Activated CD4-positive, alpha-beta memory T cell treated with anti-CD3 and anti-CD28 coated beads, Interleukin-2, amount 10 ng/mL, durations not matched to agents 7 days and 5 days (primary cell): ENCODE results near the gene PAQR4. TPM values are rescaled to one million over a fixed set of nuclear protein-coding genes. Genes with fewer than 3 reads are reported as not detected.

Source experiments
- CTCF ChIA-PET: fragments of 350-600 bp; sonication (Branson Sonifier 250); formaldehyde crosslinking; loops from one replicate; lab custom pipeline; 2021; ENCODE audit warnings: antibody characterized with exemption, inconsistent platforms; lab: Charles Lee
- POLR2A ChIA-PET: fragments of 350-600 bp; sonication (Branson Sonifier 250); formaldehyde crosslinking; loops from one replicate; lab custom pipeline; 2021; ENCODE audit warnings: antibody characterized with exemption; lab: Charles Lee
- DNase-seq: peaks from one replicate; pipeline ENCODE4 v3.0.0-alpha.2; 2020
- H3K27ac Mint-ChIP-seq: one replicate; pipeline ENCODE4 v1.8.0; 2021; ENCODE audit warnings: mild to moderate bottlenecking, mixed read lengths
- H3K27me3 Mint-ChIP-seq: one replicate; pipeline ENCODE4 v1.8.0; 2021; ENCODE audit warnings: mixed read lengths
- H3K36me3 Mint-ChIP-seq: one replicate; pipeline ENCODE4 v1.8.0; 2021; ENCODE audit warnings: low read depth, mixed read lengths
- H3K4me1 Mint-ChIP-seq: one replicate; pipeline ENCODE4 v1.8.0; 2021; ENCODE audit warnings: mixed read lengths
- H3K4me3 Mint-ChIP-seq: one replicate; pipeline ENCODE4 v1.8.0; 2021; ENCODE audit warnings: mild to moderate bottlenecking, mixed read lengths
- H3K9me3 Mint-ChIP-seq: one replicate; pipeline ENCODE4 v1.8.0; 2021; ENCODE audit warnings: mixed read lengths
- total RNA-seq, 2 experiments: library from RNA; stranded (reverse); gene quantifications; one replicate each; pipeline ENCODE4 v1.2.3, GENCODE V29; 2021

The PAQR4 gene
- total RNA-seq, 2 experiments from 2014 or later, result 50.0 to 52.3 TPM

GRCh38 chr16:2977440-2977839, 8.3 kb downstream of the PAQR4 start:
- Mint-ChIP-seq H3K27ac (no peak overlapping the region), H3K4me3 (no peak overlapping the region), H3K4me1 (peaks cover 33% of the 10 kb centered on the region), H3K9me3 (no peaks in the 10 kb centered on the region), H3K36me3 (peaks cover 29% of the 10 kb centered on the region), H3K27me3 (no peaks in the 10 kb centered on the region)
- no peak for DNase-seq
- ChIA-PET CTCF (interaction anchor here (1.4 to 4.7 kb wide), 3 partner anchors 8 to 152 kb away, joined by 4 to 31 read pairs (median 6); partner anchors contain the start of gene PAQR4), POLR2A (interaction anchor here (0.7 to 4.7 kb wide), 3 partner anchors 7 to 225 kb away, joined by 3 to 107 read pairs (median 7); partner anchors contain the start of genes PAQR4 and SRRM2)

DNA sequence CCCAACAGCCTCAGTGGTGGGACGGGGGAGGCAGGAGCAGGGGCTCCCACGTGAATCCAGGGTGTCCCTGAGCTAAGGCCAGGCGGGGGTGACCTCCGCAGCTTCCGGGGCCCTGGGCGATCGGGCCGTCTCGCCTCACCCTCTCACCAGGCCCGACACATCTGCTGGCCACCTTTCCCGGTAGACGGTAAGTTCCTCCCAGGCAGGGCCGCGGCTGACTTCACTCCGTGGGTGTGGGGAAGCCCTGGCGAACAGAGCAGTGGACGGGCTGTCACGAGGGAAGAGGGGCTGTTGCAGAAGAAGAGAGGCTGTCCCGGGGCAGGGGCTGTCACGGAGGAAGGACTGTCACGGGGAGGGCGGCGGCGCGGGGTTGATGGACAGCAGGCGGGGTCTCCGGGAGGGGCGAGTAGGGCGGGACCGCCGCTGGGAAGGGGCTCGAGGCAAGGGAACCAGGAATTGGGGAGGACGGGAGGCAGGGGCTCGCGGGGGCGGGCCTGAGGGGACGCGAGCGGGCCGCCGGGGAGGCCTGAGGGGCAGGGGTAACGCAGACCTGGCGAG, 10.6 kb downstream of the PAQR4 start:
- peak; percentile 46 for DNase-seq
- POLR2A ChIA-PET, result interaction anchor here (0.6 to 4.7 kb wide), 23 partner anchors 9 to 421 kb away, joined by 3 to 107 read pairs (median 6); partner anchors contain the start of genes HCFC1R1, IL32, KREMEN2 and PAQR4
- CTCF ChIA-PET, result interaction anchor here (0.6 to 4.7 kb wide), 6 partner anchors 10 to 140 kb away, joined by 3 to 31 read pairs (median 6); partner anchors contain the start of genes FLYWCH2 and PAQR4
- Mint-ChIP-seq H3K4me1 (peaks cover 41% of the 10 kb centered on the region), H3K27me3 (peaks cover 2% of the 10 kb centered on the region), H3K4me3 (peak overlapping the region; percentile 88), H3K9me3 (no peaks in the 10 kb centered on the region), H3K27ac (peak overlapping the region; percentile 80), H3K36me3 (peaks cover 25% of the 10 kb centered on the region)

- peak within 1 kb of the TSS; percentile 80 for H3K27ac Mint-ChIP-seq
- peak; percentile 95 for DNase-seq
- peaks cover 25% of the 10 kb centered on the region for H3K36me3 Mint-ChIP-seq
- no peaks in the 10 kb centered on the region for H3K9me3 Mint-ChIP-seq
- peak within 1 kb of the TSS; percentile 88 for H3K4me3 Mint-ChIP-seq
- ChIA-PET POLR2A (interaction anchor here (0.6 to 4.7 kb wide), 32 partner anchors 8 to 421 kb away, joined by 3 to 107 read pairs (median 4); partner anchors contain the start of genes FLYWCH2, HCFC1R1, IL32 and KREMEN2), CTCF (interaction anchor here (0.6 to 4.7 kb wide), 10 partner anchors 8 to 141 kb away, joined by 3 to 31 read pairs (median 4); partner anchors contain the start of genes FLYWCH2 and PAQR4)
- peaks cover 2% of the 10 kb centered on the region for H3K27me3 Mint-ChIP-seq
- H3K4me1 Mint-ChIP-seq, result peaks cover 41% of the 10 kb centered on the region
These were observed 11.4 kb downstream of the PAQR4 start, which contains the start of gene PKMYT1 for GRCh38 chr16:2980227-2981176. TSS of gene PKMYT1 (minus strand) at chr16:2980446. CDS start at chr16:2979657, 789 bp downstream.

- H3K36me3 Mint-ChIP-seq, result peaks cover 18% of the 10 kb centered on the region
- ChIA-PET POLR2A (interaction anchor here (0.6 to 4.7 kb wide), 25 partner anchors 10 to 204 kb away, joined by 3 to 107 read pairs (median 5); partner anchors contain the start of genes FLYWCH2, HCFC1R1, IL32 and KREMEN2), CTCF (interaction anchor here (1.5 to 4.7 kb wide), 4 partner anchors 12 to 51 kb away, joined by 3 to 31 read pairs (median 8); partner anchors contain the start of gene PAQR4)
- peak overlapping the region; percentile 76 for H3K27ac Mint-ChIP-seq
- peaks cover 3% of the 10 kb centered on the region for H3K27me3 Mint-ChIP-seq
- no peaks in the 10 kb centered on the region for H3K9me3 Mint-ChIP-seq
- H3K4me3 Mint-ChIP-seq, result peak overlapping the region; percentile 88
- DNase-seq, result no peak
- peaks cover 41% of the 10 kb centered on the region for H3K4me1 Mint-ChIP-seq
These were observed 12.2 kb downstream of the PAQR4 start for GRCh38 chr16:2981177-2981898.

DNA sequence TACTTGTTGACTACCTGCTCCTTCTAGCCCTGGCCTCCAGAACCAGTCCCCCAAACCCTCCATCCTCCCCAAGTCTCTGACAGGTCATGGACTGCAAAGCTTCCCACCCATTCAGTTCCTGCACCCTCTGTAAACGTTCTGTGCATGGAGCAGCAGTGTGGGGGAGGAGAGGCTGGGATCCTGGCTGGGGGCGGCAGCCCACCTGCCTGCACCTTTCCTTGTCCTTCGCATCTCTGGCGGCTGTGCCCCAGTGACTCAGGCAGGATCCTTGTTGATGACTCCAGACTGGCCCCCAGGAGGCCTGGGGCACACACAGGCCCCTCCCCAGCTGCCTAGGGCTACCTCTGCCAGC, 12.7 kb downstream of the PAQR4 start:
- ChIA-PET POLR2A (interaction anchor here (1.2 to 4.7 kb wide), 7 partner anchors 11 to 99 kb away, joined by 3 to 107 read pairs (median 7); partner anchors contain the start of genes FLYWCH2, KREMEN2 and PAQR4), CTCF (interaction anchor here (1.5 to 4.7 kb wide), 3 partner anchors 10 to 46 kb away, joined by 3 to 31 read pairs (median 3); partner anchors contain the start of gene PAQR4)
- DNase-seq, result no peak
- H3K4me3 Mint-ChIP-seq, result peak overlapping the region; percentile 64
- H3K27ac Mint-ChIP-seq, result peak overlapping the region; percentile 17
- H3K36me3 Mint-ChIP-seq, result peaks cover 16% of the 10 kb centered on the region
- peaks cover 4% of the 10 kb centered on the region for H3K27me3 Mint-ChIP-seq
- peaks cover 40% of the 10 kb centered on the region for H3K4me1 Mint-ChIP-seq
- H3K9me3 Mint-ChIP-seq, result no peaks in the 10 kb centered on the region

DNA sequence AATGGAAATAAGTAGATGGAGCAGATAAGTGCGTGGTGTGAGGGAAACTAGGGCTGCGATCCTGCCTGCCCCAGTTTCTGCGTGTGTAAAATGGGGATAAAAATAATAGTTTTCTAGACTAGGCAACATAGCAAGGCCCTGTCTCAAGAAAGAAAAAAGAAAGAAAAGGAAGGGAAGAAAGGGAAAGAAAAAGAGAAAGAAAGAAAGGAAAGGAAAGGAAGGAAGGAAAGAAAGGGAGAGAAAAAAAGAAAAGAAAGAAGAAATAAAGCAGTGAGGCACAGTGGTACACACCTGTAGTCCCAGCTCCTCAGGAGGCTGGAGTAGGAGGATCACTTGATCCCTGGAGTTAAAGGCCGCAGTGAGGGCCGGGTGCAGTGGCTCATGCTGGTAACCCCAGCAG, 13.3 kb downstream of the PAQR4 start:
- no peak for DNase-seq
- ChIA-PET CTCF (interaction anchor here (0.7 to 2.7 kb wide), 8 partner anchors 10 to 74 kb away, joined by 3 to 11 read pairs (median 3); no protein-coding TSS in a partner anchor), POLR2A (interaction anchor here (0.7 to 3.4 kb wide), 4 partner anchors 12 to 99 kb away, joined by 3 to 29 read pairs (median 4); partner anchors contain the start of genes FLYWCH2 and KREMEN2)
- Mint-ChIP-seq H3K36me3 (peaks cover 12% of the 10 kb centered on the region), H3K9me3 (no peaks in the 10 kb centered on the region), H3K27me3 (peaks cover 4% of the 10 kb centered on the region), H3K4me3 (no peak overlapping the region), H3K27ac (no peak overlapping the region), H3K4me1 (peaks cover 35% of the 10 kb centered on the region)

DNA sequence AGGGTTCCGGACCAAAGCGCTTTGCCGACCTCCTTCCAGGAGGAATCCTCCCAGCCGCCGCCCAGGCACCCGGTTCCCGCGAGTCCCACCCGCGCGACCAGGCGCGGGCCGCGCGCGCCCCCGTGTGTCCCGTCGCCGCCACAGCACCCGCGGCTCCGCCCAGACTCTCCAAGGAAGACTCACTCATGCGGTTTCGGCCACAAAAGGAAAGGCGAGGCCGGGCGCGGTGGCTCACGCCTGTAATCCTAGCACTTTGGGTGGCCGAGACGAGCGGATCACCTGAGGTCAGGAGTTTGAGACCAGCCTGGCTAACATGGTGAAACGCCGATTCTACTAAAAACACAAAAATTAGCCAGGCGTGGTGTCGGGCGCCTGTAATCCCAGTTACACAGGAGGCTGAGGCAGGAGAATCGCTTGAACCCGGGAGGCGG, 14.6 kb downstream of the PAQR4 start:
- peaks cover 4% of the 10 kb centered on the region for H3K36me3 Mint-ChIP-seq
- peaks cover 27% of the 10 kb centered on the region for H3K4me1 Mint-ChIP-seq
- peaks cover 6% of the 10 kb centered on the region for H3K27me3 Mint-ChIP-seq

GRCh38 chr16:2985462-2985861, 16.3 kb downstream of the PAQR4 start:
- peaks cover 23% of the 10 kb centered on the region for H3K4me1 Mint-ChIP-seq
- no peak overlapping the region for H3K27ac Mint-ChIP-seq
- peaks cover 9% of the 10 kb centered on the region for H3K27me3 Mint-ChIP-seq
- no peak for DNase-seq
- H3K36me3 Mint-ChIP-seq, result peaks cover 2% of the 10 kb centered on the region
- no peaks in the 10 kb centered on the region for H3K9me3 Mint-ChIP-seq
- CTCF ChIA-PET, result no interaction called here
- POLR2A ChIA-PET, result no interaction called here
- H3K4me3 Mint-ChIP-seq, result no peak overlapping the region

More for the DNA sequence above, 14.6 kb downstream of the PAQR4 start:
- Mint-ChIP-seq H3K9me3 (no peaks in the 10 kb centered on the region), H3K27ac (no peak overlapping the region), H3K4me3 (no peak overlapping the region)
- POLR2A ChIA-PET, result no interaction called here
- peak; percentile 81 for DNase-seq
- CTCF ChIA-PET, result interaction anchor here (0.9 to 2.7 kb wide), 5 partner anchors 11 to 48 kb away, joined by 3 to 11 read pairs (median 4); no protein-coding TSS in a partner anchor

DNA sequence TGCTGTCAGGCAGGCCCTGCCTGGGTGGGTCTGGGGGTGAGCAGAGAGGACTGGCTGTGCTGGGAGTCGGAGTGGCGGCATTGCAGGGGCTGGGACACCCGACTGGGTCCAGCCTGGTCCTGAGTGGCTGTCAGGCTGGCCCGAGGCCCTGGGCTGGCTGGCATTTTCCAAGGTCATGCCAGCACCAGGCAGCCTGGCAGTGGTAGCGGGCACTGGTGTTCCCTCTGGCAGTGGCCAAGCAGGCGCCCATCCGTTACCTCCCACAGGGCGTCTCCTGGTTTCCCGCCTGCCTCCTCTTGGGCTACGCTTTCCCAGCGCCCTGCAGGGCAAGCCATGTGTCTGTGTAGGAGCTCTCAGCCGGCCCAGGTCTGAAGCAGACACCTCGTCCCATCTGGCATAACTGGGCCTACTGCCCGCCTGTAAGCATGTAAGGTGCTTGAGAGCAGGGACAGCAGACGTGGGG, 16.8 kb downstream of the PAQR4 start:
- Mint-ChIP-seq H3K27me3 (peaks cover 10% of the 10 kb centered on the region), H3K27ac (no peak overlapping the region), H3K4me1 (peaks cover 20% of the 10 kb centered on the region), H3K9me3 (no peaks in the 10 kb centered on the region), H3K36me3 (peaks cover 2% of the 10 kb centered on the region), H3K4me3 (no peak overlapping the region)
- ChIA-PET POLR2A (no interaction called here), CTCF (no interaction called here)
- DNase-seq, result no peak

DNA sequence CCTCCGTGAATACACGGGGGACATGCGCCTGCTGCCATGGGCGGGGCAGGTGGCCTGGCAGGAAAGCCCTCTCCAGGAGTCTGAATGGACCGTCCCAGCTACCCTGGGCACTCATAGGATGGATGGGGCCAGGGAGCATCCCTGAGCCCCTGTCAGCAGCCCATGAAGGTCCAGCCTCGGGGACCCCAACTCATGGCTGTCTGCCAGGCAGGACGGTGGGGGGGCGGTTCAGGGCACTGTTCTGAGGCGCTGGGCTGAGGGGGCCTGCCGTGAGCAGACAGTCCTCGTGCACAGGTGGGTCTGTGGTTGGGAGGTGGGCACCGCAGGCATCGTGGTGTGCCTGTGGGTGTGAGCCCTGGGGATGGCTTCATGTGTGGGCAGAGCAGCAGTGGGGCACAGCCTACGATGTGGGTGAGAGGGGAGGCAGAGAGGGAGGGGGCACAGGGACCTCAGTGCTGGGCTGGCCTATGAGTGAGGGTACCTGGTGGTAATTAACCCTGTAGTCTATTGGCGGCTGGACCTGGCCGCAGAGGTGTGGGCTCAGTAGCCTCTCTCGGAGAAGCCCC, 17.6 kb downstream of the PAQR4 start:
- ChIA-PET POLR2A (no interaction called here), CTCF (no interaction called here)
- peaks cover 10% of the 10 kb centered on the region for H3K27me3 Mint-ChIP-seq
- peaks cover 13% of the 10 kb centered on the region for H3K4me1 Mint-ChIP-seq
- H3K4me3 Mint-ChIP-seq, result no peak overlapping the region
- no peak for DNase-seq
- H3K9me3 Mint-ChIP-seq, result no peaks in the 10 kb centered on the region
- H3K27ac Mint-ChIP-seq, result no peak overlapping the region
- H3K36me3 Mint-ChIP-seq, result no peaks in the 10 kb centered on the region

- H3K9me3 Mint-ChIP-seq, result no peaks in the 10 kb centered on the region
- H3K4me3 Mint-ChIP-seq, result no peak overlapping the region
- DNase-seq, result no peak
- ChIA-PET CTCF (no interaction called here), POLR2A (interaction anchor here (1.1 kb wide), 1 partner anchor 15 kb away, joined by 4 read pairs; no protein-coding TSS in a partner anchor)
- peaks cover 10% of the 10 kb centered on the region for H3K4me1 Mint-ChIP-seq
- peaks cover 10% of the 10 kb centered on the region for H3K27me3 Mint-ChIP-seq
- H3K36me3 Mint-ChIP-seq, result no peaks in the 10 kb centered on the region
- H3K27ac Mint-ChIP-seq, result no peak overlapping the region
These were observed 18.1 kb downstream of the PAQR4 start for GRCh38 chr16:2987286-2987685.
